ENCODE measurements around the gene TSPO. TPM values are rescaled to one million over a fixed set of nuclear protein-coding genes. Genes with fewer than 3 reads are reported as not detected.

The TSPO gene
- total and polyA plus RNA-seq, 2 of the 13 experiments (the other 11 are each of a cell fraction or from before 2014, with no cell fraction given), result 0.46 to 1.4 TPM

- no TSS peak for BruUV-seq (replicated peaks)
- H4K20me1 ChIP-seq (ENCODE audit: insufficient read depth, low read length), result no peaks in the 10 kb centered on the region
- ATAC-seq, result no peak
- no peak overlapping the region for H2AFZ ChIP-seq (ENCODE audit: low read length)
- H3K9me3 ChIP-seq (ENCODE audit: low read length), result no peaks in the 10 kb centered on the region
- CTCF ChIA-PET (ENCODE audit: low intra/inter-chr PET ratio, low total read pairs), result no interaction called here
- H3K79me2 ChIP-seq (ENCODE audit: insufficient read depth, low read length), result no peaks in the 10 kb centered on the region
- no peaks in the 10 kb centered on the region for H3K4me1 ChIP-seq (ENCODE audit: insufficient read depth, low read length)
- no peak overlapping the region for H3K27ac ChIP-seq (ENCODE audit: extremely low read length, insufficient read depth, low read length)
- in situ Hi-C loops (cut with HindIII; ENCODE audit: extremely low pct_ligation_motif_present, low pct_unique_long_range_greater_than_20kb), result no loop called here
- DNase-seq (ENCODE audit: low spot score), result no peak
- peaks cover 22 to 47% of the 10 kb centered on the region in 2 experiments; a peak in 4 of 5 replicates for H3K36me3 ChIP-seq (replicated peaks in 1 of 2; ENCODE audit: control insufficient read depth in 1 of 2, insufficient read depth in 2 of 2, low read length in 2 of 2)
- WGBS (ENCODE audit: low lambda C conversion rate), result 97% methylated on average over 32 of the region's 39 CpGs
- intact Hi-C loops (cut with micrococcal nuclease; ENCODE audit: unreplicated experiment), result no loop called here
- no peak overlapping the region for H3K4me2 ChIP-seq (ENCODE audit: low read depth, low read length)
- H3K27me3 ChIP-seq (ENCODE audit: control insufficient read depth in 1 of 2, insufficient read depth in 2 of 2, low read length in 2 of 2), result no peaks in the 10 kb centered on the region
- no peak for FAIRE-seq
- POLR2A ChIA-PET, result no interaction called here
- no peak overlapping the region for H3K4me3 ChIP-seq (replicated peaks in 1 of 3; ENCODE audit: insufficient read depth in 1 of 3, low read depth in 2 of 3, low read length in 3 of 3)
- no peak overlapping the region for H3K9ac ChIP-seq (ENCODE audit: insufficient read depth, low read depth, low read length)
- TF ChIP-seq NCOA5 (CRISPR knock-in tag; IDR thresholded peaks at IDR 0.05) (no peak), RBFOX2 (IDR thresholded peaks at IDR 0.05; ENCODE audit: low read depth, low read length) (0 out of 2 replicates have a peak, but pooled peaks have one; percentile 26), AGO2 (optimal IDR thresholded peaks at IDR 0.05; ENCODE audit: low read depth, low read length) (peak; percentile 14)
- TF ChIP-seq, protein P1, sequence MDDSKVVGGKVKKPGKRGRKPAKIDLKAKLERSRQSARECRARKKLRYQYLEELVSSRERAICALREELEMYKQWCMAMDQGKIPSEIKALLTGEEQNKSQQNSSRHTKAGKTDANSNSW (CRISPR knock-in tag; IDR thresholded peaks at IDR 0.05; ENCODE audit: borderline replicate concordance), result no peak
These were observed 22.8 kb downstream of the TSPO start for GRCh38 chr22:43173976-43174720.

DNA sequence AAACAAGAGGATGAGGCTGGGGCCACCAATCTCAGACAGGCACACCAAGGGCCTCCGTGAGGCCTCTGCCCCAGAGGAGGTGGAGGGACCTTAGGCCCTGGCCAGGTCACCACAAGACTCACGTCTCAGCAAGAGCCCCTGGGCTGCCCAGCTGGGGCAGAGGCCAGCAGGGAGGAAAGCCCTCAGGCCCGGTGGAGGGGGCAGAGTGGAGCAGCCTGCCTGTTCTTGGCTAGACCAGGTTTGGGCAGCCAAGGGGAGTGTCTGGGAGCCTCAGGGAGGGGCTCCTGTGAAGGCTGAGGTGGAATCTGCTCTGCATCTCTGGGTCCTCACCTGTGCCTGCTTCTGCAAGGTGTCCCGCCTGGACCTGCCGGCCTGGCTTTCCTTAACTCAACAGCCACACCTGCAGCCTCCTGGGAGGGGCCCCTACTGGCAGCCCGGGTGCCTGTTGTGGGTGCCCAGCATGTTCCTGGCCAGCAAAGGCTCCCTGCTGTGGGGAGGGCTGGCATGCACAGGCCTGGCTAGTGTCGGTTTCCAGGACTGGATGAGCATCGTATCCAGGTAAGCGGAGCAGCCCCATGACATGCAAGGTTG lies 23.7 kb downstream of the TSPO start:
- no peak overlapping the region for H2AFZ ChIP-seq (ENCODE audit: low read length)
- no peaks in the 10 kb centered on the region for H3K4me1 ChIP-seq (ENCODE audit: insufficient read depth, low read length)
- ChIA-PET POLR2A (no interaction called here), CTCF (ENCODE audit: low intra/inter-chr PET ratio, low total read pairs) (no interaction called here)
- WGBS (ENCODE audit: low lambda C conversion rate), result 100% methylated on average over 1 of the region's 9 CpGs
- no peak overlapping the region for H3K9ac ChIP-seq (ENCODE audit: insufficient read depth, low read depth, low read length)
- in situ Hi-C loops (cut with HindIII; ENCODE audit: extremely low pct_ligation_motif_present, low pct_unique_long_range_greater_than_20kb), result no loop called here
- no peak for ATAC-seq
- no peak overlapping the region for H3K4me2 ChIP-seq (ENCODE audit: low read depth, low read length)
- no peaks in the 10 kb centered on the region for H3K79me2 ChIP-seq (ENCODE audit: insufficient read depth, low read length)
- H3K9me3 ChIP-seq (ENCODE audit: low read length), result no peaks in the 10 kb centered on the region
- H3K27ac ChIP-seq (ENCODE audit: extremely low read length, insufficient read depth, low read length), result no peak overlapping the region
- peaks cover 21 to 50% of the 10 kb centered on the region in 2 experiments; a peak in 4 of 5 replicates for H3K36me3 ChIP-seq (replicated peaks in 1 of 2; ENCODE audit: control insufficient read depth in 1 of 2, insufficient read depth in 2 of 2, low read length in 2 of 2)
- intact Hi-C loops (cut with micrococcal nuclease; ENCODE audit: unreplicated experiment), result no loop called here
- FAIRE-seq, result no peak
- DNase-seq (ENCODE audit: low spot score), result no peak
- no peaks in the 10 kb centered on the region for H3K27me3 ChIP-seq (ENCODE audit: control insufficient read depth in 1 of 2, insufficient read depth in 2 of 2, low read length in 2 of 2)
- H3K4me3 ChIP-seq (replicated peaks in 1 of 3; ENCODE audit: insufficient read depth in 1 of 3, low read depth in 2 of 3, low read length in 3 of 3), result no peak overlapping the region
- H4K20me1 ChIP-seq (ENCODE audit: insufficient read depth, low read length), result no peaks in the 10 kb centered on the region
- BruUV-seq (replicated peaks), result no TSS peak
- TF ChIP-seq DPF2 (CRISPR knock-in tag; IDR thresholded peaks at IDR 0.05; ENCODE audit: borderline replicate concordance, low read depth) (no peak), NR2F1 (CRISPR knock-in tag; IDR thresholded peaks at IDR 0.05) (no peak), ZNF235 (CRISPR knock-in tag; IDR thresholded peaks at IDR 0.05; ENCODE audit: borderline replicate concordance) (no peak), ZNF296 (CRISPR knock-in tag; conservative IDR thresholded peaks at IDR 0.05) (no peak), ZNF24 (IDR thresholded peaks at IDR 0.05) (no peak), SNAI1 (CRISPR knock-in tag; IDR thresholded peaks at IDR 0.05; ENCODE audit: borderline replicate concordance) (no peak), ZKSCAN1 (IDR thresholded peaks at IDR 0.05; ENCODE audit: low read length) (no peak), ZBTB21 (CRISPR knock-in tag; IDR thresholded peaks at IDR 0.05) (no peak)
- TF ChIP-seq, protein P2, sequence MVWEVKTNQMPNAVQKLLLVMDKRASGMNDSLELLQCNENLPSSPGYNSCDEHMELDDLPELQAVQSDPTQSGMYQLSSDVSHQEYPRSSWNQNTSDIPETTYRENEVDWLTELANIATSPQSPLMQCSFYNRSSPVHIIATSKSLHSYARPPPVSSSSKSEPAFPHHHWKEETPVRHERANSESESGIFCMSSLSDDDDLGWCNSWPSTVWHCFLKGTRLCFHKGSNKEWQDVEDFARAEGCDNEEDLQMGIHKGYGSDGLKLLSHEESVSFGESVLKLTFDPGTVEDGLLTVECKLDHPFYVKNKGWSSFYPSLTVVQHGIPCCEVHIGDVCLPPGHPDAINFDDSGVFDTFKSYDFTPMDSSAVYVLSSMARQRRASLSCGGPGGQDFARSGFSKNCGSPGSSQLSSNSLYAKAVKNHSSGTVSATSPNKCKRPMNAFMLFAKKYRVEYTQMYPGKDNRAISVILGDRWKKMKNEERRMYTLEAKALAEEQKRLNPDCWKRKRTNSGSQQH (CRISPR knock-in tag; IDR thresholded peaks at IDR 0.05; ENCODE audit: low read depth), result no peak
- TF ChIP-seq, protein P3, sequence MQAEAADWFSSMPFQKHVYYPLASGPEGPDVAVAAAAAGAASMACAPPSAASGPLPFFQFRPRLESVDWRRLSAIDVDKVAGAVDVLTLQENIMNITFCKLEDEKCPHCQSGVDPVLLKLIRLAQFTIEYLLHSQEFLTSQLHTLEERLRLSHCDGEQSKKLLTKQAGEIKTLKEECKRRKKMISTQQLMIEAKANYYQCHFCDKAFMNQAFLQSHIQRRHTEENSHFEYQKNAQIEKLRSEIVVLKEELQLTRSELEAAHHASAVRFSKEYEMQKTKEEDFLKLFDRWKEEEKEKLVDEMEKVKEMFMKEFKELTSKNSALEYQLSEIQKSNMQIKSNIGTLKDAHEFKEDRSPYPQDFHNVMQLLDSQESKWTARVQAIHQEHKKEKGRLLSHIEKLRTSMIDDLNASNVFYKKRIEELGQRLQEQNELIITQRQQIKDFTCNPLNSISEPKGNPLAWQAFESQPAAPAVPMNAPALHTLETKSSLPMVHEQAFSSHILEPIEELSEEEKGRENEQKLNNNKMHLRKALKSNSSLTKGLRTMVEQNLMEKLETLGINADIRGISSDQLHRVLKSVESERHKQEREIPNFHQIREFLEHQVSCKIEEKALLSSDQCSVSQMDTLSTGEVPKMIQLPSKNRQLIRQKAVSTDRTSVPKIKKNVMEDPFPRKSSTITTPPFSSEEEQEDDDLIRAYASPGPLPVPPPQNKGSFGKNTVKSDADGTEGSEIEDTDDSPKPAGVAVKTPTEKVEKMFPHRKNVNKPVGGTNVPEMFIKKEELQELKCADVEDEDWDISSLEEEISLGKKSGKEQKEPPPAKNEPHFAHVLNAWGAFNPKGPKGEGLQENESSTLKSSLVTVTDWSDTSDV (CRISPR knock-in tag; IDR thresholded peaks at IDR 0.05), result no peak

Data from HepG2 (cell line).